Measurements from ENCODE around the gene IGSF3.

DNA sequence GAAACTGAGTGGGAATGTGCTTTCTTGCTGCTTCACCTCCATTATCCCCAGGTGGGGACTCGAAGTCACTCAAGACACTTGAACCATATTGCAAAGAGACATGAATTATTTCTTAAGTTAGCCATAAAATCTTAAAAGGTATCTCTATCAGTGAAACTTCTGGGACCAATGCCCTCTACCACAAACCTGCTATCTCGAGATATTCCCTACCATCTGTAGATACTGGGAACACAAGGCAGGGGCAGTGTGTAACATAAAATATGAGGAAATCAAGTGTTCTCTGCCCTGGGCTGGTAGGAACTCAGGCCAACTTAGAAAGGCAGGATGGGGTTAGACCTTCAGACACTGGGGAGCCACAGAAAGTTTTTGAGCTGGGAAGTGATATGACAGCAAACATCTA lies 95.4 kb downstream of the IGSF3 start:
- TF ChIP-seq CTCF (conservative IDR thresholded peaks at IDR 0.05), result no peak
- no peak for TF ChIP-seq ZFX (IDR thresholded peaks at IDR 0.05)

Measured in C4-2B (cell line).